IPS DF 4.7 (cell line): Measurements from ENCODE around the gene ERCC6L.
"Not testable (repeated sequence)": the region's sequence is repeated elsewhere in the genome, so short reads cannot be mapped to it uniquely, and the experiment has no call there.

Experiments
- DNase-seq: peaks from one replicate; pipeline ENCODE4 v3.0.0-alpha.2; 2013; ENCODE audit warnings: low spot score; ENCODE audit errors: extremely low read depth

ERCC6L gene

DNA sequence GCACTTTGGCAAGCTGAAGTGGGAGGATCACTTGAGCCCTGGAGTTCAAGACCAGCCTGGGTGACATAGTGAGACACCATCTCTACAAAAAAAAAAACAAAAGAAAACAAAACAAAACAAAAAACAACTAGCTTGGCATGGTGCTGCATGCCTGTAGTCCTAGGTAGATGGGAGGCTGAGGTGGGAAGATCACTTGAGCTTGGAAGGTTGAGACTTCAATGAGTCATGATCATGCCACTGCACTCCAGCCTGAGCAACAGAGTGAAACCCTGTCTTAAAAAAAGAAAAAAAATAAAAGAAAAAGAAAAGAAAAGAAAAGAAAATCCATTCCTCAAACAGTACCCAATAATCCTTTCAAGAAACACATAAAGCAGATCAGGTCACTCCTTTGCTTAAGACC, 14.9 kb upstream of the ERCC6L start:
- no peak for DNase-seq

DNA sequence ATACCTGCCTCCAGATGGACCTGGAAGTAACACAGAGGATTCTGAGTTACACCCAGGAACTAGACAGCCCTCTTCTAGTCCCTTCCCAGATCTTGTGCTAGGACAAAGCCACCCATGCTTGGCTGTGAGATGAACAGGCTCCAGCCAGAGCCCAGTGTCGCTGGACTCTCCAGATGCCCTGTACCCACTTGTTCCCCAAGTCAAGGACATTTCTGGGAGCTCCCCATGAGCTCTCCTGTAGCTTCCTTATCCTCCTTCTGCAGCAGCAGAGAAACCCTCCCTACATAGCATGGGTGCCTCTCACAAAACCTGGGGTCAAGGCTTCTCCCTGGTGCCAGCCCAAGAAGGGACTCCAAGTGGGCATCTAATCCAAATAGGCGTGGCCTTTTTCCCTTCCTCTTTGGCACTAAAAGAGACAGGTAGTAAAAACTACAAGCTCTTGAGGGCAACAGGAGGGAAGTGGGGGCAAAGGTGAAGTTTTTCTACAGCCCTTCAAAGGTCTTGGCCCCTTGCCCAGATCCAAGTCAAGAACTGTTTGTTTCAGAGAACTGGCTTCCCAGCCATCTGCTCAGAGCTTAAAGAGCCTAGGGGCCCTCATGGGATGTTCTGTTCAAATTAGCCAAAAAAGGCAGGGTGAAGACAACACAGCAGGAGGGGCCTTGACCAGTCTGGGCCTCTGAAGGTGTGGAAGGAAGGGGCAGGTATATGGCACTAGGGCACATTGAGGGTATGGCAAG, 8.5 kb upstream of the ERCC6L start:
- no peak for DNase-seq

DNA sequence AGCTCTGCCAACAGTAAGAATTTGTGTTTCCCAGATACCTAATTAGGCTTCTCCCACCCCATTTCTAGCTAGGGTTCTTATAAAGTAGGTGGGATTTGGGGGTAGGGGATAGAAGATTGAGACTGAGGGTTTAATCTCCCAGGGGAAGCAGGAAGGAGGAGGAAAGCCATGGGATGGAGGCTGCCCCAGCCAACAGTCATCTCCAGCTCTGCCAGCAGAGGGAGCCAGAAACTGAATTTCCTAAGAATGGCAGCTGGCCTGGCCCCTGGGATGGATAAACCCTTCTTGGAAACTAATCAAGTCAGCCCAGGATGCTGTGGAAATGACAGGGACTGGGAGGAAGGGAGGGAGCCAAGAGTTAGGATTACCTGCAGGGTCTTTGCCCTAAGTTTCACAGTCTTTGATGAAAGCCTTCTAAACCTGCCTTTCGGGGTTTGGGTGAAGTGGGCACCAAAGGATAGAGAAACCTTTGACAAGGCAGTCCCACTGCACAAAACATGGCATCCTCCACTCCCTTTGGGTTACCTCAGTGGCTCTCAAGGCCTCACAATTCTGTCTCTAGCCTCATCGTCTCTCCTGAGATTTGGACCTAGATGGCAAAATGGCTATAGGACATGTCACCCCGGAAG, 6.7 kb upstream of the ERCC6L start:
- DNase-seq: no peak

DNA sequence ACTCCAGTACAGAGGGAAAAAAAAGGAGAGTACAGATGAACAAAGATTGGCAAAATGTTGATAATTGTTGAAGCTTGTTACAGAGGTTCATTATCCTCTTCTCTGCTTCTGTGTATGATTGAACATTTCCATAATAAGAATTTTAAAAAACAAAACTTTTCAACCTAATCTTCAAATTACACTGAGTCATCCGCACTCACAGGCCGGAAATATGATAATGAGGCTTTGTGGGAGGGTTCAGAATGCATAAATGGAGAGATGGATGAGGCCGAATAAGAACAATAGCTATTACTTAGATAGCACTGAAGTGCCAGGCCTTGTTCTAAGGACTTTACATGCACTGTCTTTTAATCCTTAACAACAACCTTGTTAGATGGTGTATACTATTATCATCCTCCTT, 4.6 kb upstream of the ERCC6L start:
- no peak for DNase-seq

DNA sequence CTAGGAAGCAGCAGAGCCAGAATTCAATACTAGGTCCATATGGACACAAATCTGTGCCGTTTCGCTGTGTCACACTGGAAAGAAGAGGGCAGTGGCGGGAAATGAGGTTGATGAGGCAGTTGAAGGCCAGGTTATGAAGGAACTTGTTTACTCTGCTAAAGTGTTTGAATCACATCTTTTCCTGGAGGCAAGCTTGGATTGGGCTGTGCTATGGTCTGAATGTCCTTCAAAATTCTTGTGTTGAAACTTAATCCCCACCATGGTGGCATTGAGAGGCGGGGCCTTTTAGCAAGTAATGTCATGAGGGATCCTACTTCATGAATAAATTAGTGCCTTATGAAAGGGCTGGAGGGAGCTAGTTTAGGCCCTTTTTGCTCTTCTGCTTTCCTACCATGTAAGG, 2.1 kb upstream of the ERCC6L start:
- no peak for DNase-seq

DNA sequence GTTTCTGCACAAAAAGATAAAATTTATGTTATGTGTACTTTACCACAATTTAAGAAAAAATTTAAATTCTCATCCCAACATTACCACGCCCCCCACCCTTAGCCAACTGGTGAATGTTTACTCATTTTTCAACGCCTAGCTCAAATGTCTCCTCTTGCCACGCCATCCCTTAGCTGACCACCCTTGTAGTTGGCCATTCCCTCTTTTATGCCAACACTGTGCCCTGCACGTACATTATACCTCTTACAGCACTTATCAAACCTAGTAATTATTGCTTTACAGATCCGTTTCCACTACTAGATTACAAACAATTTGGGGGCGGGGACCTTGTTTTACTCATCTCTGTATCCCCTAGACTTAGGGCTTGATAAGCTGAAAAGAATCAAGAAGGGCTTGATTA, 644 bp downstream of the ERCC6L start:
- no peak for DNase-seq

DNA sequence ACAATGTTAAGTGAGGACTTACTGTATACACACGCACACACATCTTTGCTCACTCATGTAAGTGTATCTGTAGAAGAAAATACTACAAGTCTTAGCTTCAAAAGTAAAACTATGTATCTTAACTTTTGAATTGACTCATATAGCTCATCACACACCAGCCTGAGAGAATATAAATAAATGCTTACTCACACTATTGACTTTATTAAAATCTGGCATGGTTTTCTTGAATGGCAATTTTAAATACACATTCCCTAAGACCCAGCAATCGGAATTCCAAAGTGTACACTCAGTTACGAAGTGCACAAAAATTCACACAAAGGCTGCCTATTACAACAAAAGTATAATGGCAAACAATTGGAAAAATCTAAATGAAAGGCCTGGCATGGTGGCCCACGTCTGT, 2.0 kb downstream of the ERCC6L start:
- DNase-seq: no peak

DNA sequence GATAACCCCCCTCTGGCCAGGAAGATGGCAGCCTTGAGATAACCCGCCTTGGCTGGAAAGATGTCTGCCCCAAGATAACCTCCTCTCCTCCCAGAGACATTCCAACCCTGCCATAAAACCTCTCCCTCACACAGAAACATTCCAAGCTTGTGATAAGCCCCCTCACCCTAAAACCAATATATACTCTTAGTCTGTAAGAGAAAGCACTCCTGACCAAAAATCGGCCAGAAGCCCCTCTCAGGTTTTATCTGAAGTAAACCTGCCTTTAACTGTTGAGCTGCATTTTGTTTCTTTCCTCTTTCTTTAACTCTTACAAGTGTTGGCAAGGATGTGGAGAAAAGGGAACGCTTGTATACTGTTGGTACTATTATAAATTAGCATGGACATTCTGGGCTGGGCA, 8.5 kb downstream of the ERCC6L start:
- DNase-seq: no peak

DNA sequence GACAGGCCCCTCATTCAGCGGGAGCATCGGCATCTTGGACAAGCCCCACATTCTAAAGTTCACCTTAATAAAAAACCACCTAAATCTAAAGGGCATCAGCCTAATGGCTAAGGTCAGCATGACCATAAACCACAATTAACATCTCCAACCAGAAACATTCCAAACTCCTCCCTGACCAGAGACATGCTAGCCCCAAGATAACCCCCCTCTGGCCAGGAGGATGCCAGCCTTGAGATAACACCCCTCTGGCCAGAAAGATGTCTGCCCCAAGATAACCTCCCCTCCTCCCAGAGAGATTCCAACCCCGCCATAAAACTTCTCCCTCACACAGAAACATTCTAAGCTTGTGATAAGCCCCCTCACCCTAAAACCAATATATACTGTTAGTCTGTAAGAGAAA, 18.5 kb downstream of the ERCC6L start:
- not testable (repeated sequence) for DNase-seq

DNA sequence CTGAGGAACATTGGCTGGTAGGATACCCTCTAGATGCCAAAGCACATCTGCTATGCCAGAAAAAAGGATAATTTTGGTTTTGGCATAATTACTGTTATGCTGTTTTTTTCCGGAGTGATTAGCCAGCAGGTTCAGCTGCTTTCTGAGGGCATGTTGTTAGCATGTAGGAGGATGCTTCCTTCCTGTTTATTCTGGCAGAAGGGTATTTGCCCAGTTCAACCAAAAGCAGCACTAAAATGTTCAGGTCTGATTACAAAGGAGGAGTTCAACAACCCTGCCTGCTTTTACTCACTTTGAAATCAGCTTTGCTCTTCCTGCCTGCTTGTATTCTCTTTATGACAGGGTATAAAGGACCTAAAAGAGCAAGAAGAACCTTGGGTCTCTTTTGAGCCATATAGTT, 21.9 kb downstream of the ERCC6L start:
- no peak for DNase-seq

DNA sequence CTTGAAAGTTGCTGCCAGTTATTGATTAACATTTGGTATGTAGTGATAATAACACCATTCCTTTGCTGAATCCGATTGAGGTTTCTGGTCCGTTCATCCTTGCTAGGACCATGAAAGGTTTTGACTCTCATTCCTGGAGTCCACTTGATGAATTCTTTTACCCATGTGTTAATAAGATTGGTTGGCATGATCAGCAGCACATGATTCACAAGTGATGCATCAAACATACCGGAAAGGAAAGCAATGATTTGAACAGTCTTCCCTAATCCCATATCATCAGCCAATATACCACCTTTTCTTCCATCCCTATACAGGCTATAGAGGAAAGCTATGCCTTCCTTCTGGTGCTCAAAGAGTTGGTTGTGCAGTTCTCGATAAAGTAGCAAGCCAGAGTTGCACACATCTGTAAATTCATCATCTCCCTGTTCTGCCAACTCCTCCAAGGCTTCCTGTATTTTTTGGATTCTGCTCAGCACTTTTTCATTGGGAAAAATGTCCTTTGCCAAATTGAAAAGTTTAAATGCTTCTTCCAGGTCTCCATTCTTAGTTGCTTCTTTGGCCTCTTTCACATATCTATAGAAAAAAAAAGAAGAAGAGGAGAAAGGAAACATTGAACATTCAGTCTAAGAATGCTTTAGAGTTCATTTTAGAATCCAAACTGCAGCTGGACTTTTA, 30.6 kb downstream of the ERCC6L start:
- DNase-seq: no peak

DNA sequence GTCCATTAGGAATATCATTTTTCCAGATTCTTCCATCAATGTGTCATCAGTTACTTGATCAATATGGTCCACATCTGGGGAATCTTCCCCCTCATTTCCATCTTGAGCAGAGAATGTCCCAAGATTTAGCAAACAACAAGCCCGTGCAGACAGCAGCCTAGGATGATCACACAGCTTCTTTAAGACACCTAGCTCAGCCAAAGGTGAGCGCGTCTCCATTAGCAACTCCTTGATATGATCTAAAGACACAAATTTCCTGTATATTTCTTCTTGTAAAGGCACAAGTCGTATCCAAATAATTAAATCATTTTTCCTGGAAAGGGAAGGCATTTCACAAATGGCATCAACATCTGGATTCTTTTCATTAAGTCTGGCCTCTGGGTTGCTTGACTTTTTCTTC, 31.5 kb downstream of the ERCC6L start:
- no peak for DNase-seq

DNA sequence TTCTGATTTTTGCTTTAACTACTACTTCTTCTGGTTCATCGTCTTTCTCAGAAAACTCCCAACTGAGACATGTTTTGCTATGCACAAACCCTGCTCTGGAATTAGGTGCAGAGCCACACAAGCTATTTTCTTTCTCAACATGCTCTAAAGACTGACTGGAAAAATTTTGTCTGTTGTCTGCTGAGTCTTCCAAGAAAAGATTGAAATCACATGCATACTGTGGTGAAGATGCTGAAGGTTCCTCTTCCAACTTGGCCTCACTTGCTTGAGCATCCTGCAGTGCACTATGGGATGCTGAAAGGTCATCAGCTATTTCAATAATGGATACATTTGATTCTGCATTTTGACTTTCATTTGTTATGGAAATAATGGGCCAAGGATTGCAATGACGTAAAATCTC, 33.1 kb downstream of the ERCC6L start:
- no peak for DNase-seq

DNA sequence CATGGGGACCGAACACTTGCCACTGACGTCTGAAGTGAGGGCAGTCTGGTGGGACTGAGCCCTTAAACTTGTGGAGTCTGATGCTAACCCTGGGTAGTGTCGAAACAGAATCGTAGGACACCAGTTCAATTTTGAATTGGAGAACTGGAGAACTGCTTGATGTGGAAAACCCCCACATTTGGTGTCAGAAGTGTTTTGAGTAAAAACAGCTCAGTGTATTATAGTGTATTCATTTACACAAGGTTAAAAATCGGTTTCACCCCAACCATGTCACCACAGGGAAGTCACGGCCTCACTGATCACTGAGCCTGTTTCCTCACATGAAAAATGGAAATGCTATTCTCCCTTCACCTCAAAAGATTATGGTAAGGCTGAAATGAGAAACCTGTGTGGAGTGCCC, 35.4 kb downstream of the ERCC6L start:
- no peak for DNase-seq

DNA sequence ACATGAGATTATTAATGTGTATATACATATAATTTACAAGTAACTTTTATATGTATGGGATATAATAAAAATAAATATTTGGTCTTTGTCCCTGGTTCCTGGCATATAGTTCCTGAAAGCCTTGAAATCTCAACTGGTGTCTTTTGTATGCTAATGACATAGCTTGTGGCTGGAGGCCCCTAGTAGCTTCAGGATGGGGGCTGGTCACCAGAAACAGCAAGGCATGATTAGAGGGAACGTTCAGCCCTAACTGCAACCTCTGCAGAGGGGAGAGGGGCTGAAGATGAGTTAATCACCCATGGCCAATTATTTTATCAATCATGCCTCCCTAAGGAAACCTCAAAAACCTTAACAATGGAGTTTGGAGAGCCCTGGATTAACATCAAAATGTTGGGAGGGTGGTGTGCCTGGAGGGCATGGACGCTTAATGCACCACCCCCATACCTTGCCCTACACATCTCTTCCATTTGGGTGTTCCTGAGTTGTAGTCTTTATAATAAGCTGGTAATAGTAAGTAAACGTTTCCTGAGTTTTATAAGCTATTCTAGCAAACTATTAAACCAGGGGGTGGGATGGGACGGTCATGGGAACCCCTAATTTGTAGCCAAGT, 35.9 kb downstream of the ERCC6L start:
- DNase-seq: no peak

DNA sequence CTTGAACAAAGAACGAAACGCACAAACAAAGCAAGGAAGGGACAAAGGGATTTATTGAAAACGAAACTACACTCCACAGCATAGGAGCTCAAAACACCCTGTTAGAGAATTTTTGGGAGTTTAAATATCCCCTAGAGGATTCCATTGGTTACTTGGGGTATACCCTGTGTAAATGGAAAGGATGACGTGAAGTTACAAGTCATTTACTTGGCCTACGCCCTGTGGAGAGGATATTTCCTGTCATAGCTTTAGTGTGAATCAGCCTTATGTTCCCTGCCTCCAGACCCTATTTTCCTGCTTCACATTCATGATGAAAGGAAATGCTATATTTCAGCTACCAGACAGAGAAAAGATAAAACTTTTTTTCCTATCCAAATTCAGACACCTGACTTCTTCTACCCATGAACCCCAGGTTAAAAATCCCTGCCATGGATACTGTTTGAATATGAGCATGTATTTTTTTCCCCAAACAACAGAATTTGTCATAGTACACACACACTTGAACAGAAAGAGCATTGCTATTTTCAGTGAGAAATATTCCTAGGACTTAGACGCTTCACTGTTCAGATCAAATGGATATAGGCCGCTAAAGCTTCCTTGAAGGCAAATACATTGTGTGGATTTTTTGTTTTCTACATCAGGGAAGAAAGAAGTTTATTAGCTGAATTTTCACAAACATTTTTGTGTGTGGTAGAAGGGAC, 36.8 kb downstream of the ERCC6L start:
- no peak for DNase-seq

DNA sequence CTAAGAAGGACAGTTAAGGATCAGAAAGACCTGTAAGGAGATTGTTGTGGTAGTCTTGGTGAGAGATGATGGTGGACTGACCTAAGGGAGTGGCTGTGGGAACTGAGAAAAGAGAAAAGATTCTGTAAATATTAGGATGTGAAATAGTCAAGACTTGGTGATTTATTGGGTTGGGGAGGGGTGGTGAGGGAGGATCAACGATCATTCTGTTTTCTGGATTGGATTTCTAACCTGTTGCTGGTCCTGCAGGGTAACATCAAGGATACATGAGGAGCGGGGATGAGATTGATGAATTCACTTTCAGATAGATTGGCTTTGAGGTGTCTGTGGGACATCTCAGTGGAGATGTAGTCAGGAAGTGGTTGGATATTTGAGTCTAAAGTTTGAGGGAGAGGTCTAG, 55.9 kb downstream of the ERCC6L start:
- no peak for DNase-seq

DNA sequence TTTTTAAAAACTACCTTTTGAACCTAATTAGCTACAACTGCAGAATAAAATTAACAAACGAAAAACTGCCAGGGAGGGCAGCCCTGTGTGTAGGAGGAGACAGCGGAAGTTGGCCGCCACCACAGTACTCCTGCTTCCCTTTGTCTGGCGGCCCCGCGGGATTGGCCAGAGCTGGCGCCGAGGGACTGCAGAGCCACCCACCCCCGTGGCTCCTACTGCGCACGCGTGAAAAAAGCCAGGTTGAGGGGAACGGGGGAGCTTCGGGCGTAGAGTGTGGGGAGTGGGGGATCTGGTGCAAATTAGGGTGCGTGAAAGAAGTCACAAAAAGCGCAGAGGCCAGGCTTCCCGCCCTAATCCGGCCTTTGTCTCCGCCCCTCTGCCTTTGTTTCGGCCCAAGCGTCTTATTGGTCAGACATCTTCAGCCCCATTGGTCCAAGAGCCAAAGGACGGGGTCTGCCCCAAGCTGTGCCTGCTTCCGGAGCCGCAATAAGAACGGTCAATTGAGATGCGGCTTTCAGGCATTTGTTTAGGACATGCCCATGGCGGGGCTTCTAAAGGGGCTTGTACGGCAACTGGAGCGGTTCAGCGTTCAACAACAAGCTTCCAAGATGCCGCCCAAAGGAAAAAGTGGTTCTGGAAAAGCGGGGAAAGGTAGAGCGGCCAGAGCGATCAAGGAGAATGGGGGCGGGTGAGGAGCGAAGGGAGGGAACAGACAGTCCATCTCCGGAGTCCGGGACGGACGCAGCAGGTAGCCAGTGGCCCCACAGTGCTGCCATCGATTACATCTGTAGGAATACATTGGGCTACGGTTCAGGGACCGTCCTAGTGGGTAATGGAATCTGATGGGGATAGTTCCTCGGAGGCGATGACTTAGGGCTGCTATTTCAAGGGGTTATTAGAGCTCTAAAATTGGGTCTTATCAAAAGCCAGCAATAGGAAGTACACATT, 57.4 kb downstream of the ERCC6L start, which contains the start of gene PIN4:
Gene PIN4, plus strand, starts transcription at position 580 of the 948 bp plus-strand sequence. Its CDS starts 29 bp downstream, at position 609.
- DNase-seq: peak; percentile 92

DNA sequence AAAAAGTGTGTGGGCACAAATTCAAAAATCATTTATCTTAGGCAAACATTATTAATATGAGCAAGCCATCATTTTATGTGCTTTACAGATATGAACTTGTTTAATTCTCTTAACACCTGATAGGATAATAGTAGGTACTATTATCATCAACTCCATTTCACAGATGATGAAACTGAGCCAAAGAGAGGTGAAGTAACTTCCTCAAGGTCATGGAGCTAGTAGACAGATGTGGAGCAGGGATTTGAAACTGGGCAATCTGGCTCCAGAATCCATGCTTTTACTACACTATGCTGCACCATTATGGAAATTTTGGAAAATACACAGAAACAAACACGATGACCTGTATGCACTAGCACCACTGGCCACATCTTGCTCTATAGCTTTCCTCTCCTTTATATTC, 58.3 kb downstream of the ERCC6L start:
- DNase-seq: no peak

DNA sequence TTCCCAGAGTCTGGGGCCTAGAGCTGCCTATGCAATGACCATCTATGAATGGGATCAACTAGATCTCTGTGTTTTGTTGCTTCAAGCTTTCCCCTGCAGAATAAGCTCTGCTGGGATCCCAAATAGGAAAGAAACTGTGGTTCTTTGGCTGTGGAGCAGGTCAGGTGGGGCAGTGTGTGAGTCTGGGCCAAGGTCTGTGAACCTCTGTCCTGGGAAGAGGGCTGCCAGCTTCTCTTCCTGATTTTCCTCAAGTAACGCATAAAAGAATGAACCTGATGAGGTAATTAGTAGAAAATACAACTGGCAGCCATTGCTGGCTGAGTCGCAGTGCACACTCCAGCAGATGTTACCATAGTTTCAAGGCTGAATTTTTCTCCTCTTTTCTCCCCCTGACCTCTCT, 61.8 kb downstream of the ERCC6L start:
- DNase-seq: no peak

DNA sequence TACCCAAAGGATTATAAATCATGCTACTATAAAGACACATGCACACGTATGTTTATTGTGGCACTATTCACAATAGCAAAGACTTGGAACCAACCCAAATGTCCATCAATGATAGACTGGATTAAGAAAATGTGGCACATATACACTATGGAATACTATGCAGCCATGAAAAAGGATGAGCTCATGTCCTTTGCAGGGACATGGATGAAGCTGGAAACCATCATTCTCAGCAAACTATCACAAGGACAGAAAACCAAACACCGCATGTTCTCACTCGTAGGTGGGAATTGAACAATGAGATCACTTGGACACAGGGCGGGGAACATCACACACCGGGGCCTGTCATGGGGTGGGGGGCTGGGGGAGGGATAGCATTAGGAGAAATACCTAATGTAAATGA, 62.5 kb downstream of the ERCC6L start:
- DNase-seq: not testable (repeated sequence)
